ENCODE data around the gene SLC9A7. TPM values are rescaled to one million over a fixed set of nuclear protein-coding genes. Genes with fewer than 3 reads are reported as not detected.

Gene SLC9A7
- total RNA-seq, 1 donor from 2014 or later = 8.6 TPM

Other genes starting within 250 kb of the SLC9A7 start
- gene ZNF674, start 213.7 kb downstream of the SLC9A7 start, total RNA-seq = 1.8 TPM
- 6.6 TPM for gene CHST7, start 185.4 kb downstream of the SLC9A7 start, total RNA-seq
- gene RP2, start 77.9 kb upstream of the SLC9A7 start, total RNA-seq = 4.1 TPM
- gene JADE3, start 153.3 kb upstream of the SLC9A7 start, total RNA-seq = 8.5 TPM